Measurements from ENCODE around the gene PDP2. TPM values are rescaled to one million over a fixed set of nuclear protein-coding genes. Genes with fewer than 3 reads are reported as not detected.

The PDP2 gene
- total and polyA plus RNA-seq, 2 of the 4 experiments (the other 2 are of a cell fraction), result 5.3 to 16.8 TPM

DNA sequence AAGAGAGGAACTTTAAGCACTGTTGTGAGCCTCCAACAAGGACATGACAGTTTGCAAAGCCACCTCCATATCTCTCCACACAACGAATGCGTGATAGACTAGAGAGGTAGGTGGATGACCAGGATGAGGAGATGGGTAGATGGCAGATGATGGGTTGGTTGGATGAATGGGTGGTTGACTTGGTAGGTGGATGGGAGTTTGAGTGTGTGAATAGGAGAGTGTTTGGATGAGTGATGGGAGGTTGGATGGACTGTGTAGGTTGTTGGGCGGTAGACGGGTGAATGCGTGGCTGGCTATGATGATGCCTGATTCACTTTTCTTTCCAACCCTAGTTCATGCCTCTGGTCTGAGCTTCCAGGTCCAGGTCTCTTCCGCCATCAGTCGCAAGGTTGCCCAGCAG is 34.2 kb downstream of the PDP2 start:
- in situ Hi-C loops (cut with MboI; ENCODE audit: low sequenced_read_pairs) (no loop called here), dilution Hi-C loops (cut with HindIII; ENCODE audit: low sequenced_read_pairs, unreplicated experiment) (no loop called here), intact Hi-C loops (cut with micrococcal nuclease) (no loop called here)
- Histone ChIP-seq H3K36me3 (ENCODE audit: control insufficient read depth, insufficient read depth, low read length) (no peaks in the 10 kb centered on the region), H3K14ac (replicated peaks; ENCODE audit: low read depth, low read length) (no peak overlapping the region), H2BK5ac (ENCODE audit: low read depth, low read length, poor library complexity, severe bottlenecking) (no peak overlapping the region), H3K18ac (ENCODE audit: low read depth, low read length) (no peak overlapping the region), H3K4me1 (ENCODE audit: control insufficient read depth, insufficient read depth, low read length) (no peaks in the 10 kb centered on the region), H3K9me3 (ENCODE audit: control insufficient read depth, insufficient read depth, low read length) (no peaks in the 10 kb centered on the region), H3K4me2 (ENCODE audit: low read depth, low read length) (no peak overlapping the region), H4K5ac (ENCODE audit: low read depth, low read length) (no peak overlapping the region), H2BK20ac (ENCODE audit: low read depth, low read length) (no peak overlapping the region), H4K8ac (ENCODE audit: low read depth in 2 of 2, low read length in 2 of 2) (no peak overlapping the region), H3K9me1 (ENCODE audit: insufficient read depth, low read length) (no peaks in the 10 kb centered on the region), H3K9ac (ENCODE audit: low read depth, low read length) (no peak overlapping the region), H2BK120ac (ENCODE audit: low read depth, low read length) (no peak overlapping the region), H4K20me1 (ENCODE audit: insufficient read depth, low read length) (no peaks in the 10 kb centered on the region), H3K23ac (ENCODE audit: low read depth, low read length) (no peak overlapping the region), H3K27ac (ENCODE audit: insufficient read depth, low read length) (no peak overlapping the region), H3K27me3 (ENCODE audit: control insufficient read depth, insufficient read depth, low read length) (peaks cover 39% of the 10 kb centered on the region), H3K4me3 (ENCODE audit: insufficient read depth, low read depth, low read length) (no peak overlapping the region), H3K4ac (ENCODE audit: low read depth, low read length) (no peak overlapping the region), H2AFZ (replicated peaks; ENCODE audit: low read length, poor library complexity) (no peak overlapping the region), H3K79me1 (ENCODE audit: low read depth in 1 of 2, low read length in 2 of 2) (no peaks in the 10 kb centered on the region), H4K91ac (ENCODE audit: insufficient read depth, low read depth, low read length) (no peak overlapping the region), H3K56ac (ENCODE audit: extremely low read depth, insufficient read depth, low read length) (no peak overlapping the region), H2BK15ac (ENCODE audit: low read depth, low read length) (no peak overlapping the region), H2AK9ac (replicated peaks; ENCODE audit: low read depth, low read length, poor library complexity) (peak overlapping the region; percentile 50), H2AK5ac (ENCODE audit: low read depth, low read length) (no peak overlapping the region)
- ChIA-PET POLR2A (ENCODE audit: unreplicated experiment) (no interaction called here), CTCF (no interaction called here)
- DNase-seq (no peak), ATAC-seq (ENCODE audit: low read depth) (no peak)
- no CpG with 5 or more reads among the region's 7 CpGs for WGBS, 2 experiments (ENCODE audit: extremely low coverage in 2 of 2, insufficient read length in 1 of 2)
- TF ChIP-seq BHLHE40 (IDR thresholded peaks at IDR 0.05; ENCODE audit: low read depth, low read length), result no peak
- TF ChIP-seq FOS (IDR thresholded peaks at IDR 0.05; ENCODE audit: low read depth, low read length), result no peak
- TF ChIP-seq RAD21 (IDR thresholded peaks at IDR 0.05; ENCODE audit: low read length), result no peak
- TF ChIP-seq CHD1 (IDR thresholded peaks at IDR 0.05; ENCODE audit: low read depth, low read length), result no peak
- BruUV-seq (replicated peaks), result no TSS peak
